Right lobe of liver (tissue), 4 donors: ENCODE results near the gene KMT2C.

Source experiments
- CTCF ChIP-seq, 4 donors: fragments of 200-600 bp in 3 of 4; fragments of 450-650 bp in 1 of 4; IDR thresholded peaks; one replicate each; pipeline versions ENCODE4 v1.5.1 to v1.8.0; 2016 to 2022; ENCODE audit warnings: antibody characterized with exemption in 4 of 4, mild to moderate bottlenecking in 2 of 4
- POLR2A ChIP-seq: fragments of 450-650 bp; IDR thresholded peaks from one replicate; pipeline ENCODE4 v1.6.1; 2017; ENCODE audit warnings: antibody characterized with exemption, mild to moderate bottlenecking
- donor health status: DM: no; HTN: no; CAD: no.
- donor health status: DM: no; HTN: no; CAD: no.
- donor health status: DM: no; HTN: yes; CAD: no.

GRCh38 chr7:152103066-152103465 is 332.7 kb downstream of the KMT2C start:
- TF ChIP-seq CTCF (IDR thresholded peaks at IDR 0.05) (no peak), POLR2A (no peak)
